LNCAP (cell line): Measurements from ENCODE around the gene DUSP22.

Experiments
- TF ChIP-seq, protein P1 (sequence below): fragments of 450-650 bp; IDR thresholded peaks from 2 replicates; pipeline ENCODE4 v1.5.1; 2017; ENCODE audit warnings: mild to moderate bottlenecking

DUSP22 gene

DNA sequence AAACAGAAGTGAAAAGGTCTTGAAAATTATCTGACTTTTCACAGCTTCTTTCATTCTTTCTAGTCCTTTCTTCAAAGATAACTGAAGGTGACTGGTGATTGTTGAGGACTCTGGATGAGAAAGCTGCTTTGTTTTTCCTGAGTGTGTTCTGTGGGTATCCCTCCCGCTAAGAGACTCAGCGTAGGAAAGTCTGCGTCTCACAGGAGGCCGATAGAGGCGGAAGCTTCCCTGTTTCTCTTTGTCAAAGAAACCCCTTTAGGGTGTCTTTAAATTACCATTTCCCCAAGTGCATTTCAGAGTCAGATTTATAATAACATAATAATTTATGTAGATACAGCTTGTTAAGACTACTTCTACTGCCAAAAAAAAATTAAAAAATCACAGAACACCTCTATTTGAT, 68.1 kb downstream of the DUSP22 start:
- TF ChIP-seq, protein P1, sequence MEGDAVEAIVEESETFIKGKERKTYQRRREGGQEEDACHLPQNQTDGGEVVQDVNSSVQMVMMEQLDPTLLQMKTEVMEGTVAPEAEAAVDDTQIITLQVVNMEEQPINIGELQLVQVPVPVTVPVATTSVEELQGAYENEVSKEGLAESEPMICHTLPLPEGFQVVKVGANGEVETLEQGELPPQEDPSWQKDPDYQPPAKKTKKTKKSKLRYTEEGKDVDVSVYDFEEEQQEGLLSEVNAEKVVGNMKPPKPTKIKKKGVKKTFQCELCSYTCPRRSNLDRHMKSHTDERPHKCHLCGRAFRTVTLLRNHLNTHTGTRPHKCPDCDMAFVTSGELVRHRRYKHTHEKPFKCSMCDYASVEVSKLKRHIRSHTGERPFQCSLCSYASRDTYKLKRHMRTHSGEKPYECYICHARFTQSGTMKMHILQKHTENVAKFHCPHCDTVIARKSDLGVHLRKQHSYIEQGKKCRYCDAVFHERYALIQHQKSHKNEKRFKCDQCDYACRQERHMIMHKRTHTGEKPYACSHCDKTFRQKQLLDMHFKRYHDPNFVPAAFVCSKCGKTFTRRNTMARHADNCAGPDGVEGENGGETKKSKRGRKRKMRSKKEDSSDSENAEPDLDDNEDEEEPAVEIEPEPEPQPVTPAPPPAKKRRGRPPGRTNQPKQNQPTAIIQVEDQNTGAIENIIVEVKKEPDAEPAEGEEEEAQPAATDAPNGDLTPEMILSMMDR, result no peak

GRCh38 chr6:360764-361373, 68.6 kb downstream of the DUSP22 start:
- TF ChIP-seq, protein P1, result no peak

GRCh38 chr6:361411-362132, 69.3 kb downstream of the DUSP22 start:
- TF ChIP-seq, protein P1, result no peak

GRCh38 chr6:362231-362923, 70.1 kb downstream of the DUSP22 start:
- TF ChIP-seq, protein P1, result no peak

DNA sequence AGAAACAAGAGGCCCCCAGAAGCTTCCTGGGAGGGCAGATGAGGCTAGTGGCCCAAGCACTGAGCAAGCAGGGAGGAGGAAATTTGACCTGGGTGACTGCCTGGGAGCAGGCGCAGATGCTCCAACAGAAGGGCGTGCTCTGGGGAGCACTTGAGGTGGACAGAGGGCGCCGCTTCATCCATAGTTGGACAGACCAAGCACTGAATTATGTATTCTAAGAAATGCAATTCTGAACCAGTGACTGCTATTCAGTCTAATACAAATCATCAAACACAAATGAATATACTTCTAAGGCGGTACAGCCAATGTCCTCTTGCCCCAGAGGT, 70.6 kb downstream of the DUSP22 start:
- TF ChIP-seq, protein P1, result no peak

GRCh38 chr6:363291-363690, 71.0 kb downstream of the DUSP22 start:
- TF ChIP-seq, protein P1, result no peak

GRCh38 chr6:363909-364308, 71.6 kb downstream of the DUSP22 start:
- TF ChIP-seq, protein P1, result no peak
